SK-N-MC (cell line): Measurements from ENCODE around the gene SLC24A5.

Experiments
- DNase-seq: peaks from one replicate; pipeline ENCODE4 v3.0.0-alpha.2; 2011; ENCODE audit warnings: low read depth, low spot score
- H3K27ac ChIP-seq: fragments of 200-600 bp; sonication (generic); 2 replicates; pipeline ENCODE4 v1.5.1; 2016; ENCODE audit warnings: mixed run types
- H3K36me3 ChIP-seq: fragments of 200-600 bp; sonication (generic); 2 replicates; pipeline ENCODE4 v1.6.1; 2017; ENCODE audit warnings: antibody characterized with exemption, low read length, mixed read lengths; ENCODE audit not compliant: insufficient read depth
- H3K4me3 ChIP-seq: fragments of 200-600 bp; sonication (generic); 2 replicates; pipeline ENCODE4 v1.5.1; 2016
- H3K9ac ChIP-seq: fragments of 200-600 bp; sonication (generic); 2 replicates; pipeline ENCODE4 v1.8.0; 2017; ENCODE audit warnings: mixed run types, mixed read lengths; ENCODE audit not compliant: insufficient read length
- H3K9me3 ChIP-seq: fragments of 200-600 bp; sonication (generic); 2 replicates; pipeline ENCODE4 v1.6.1; 2017; ENCODE audit warnings: low read depth, mild to moderate bottlenecking, antibody characterized with exemption, low read length, moderate library complexity, mixed read lengths
- EZH2 ChIP-seq: fragments of 200-600 bp; sonication (generic); IDR thresholded peaks from one replicate; pipeline ENCODE4 v1.6.1; 2017; ENCODE audit warnings: antibody characterized with exemption
- FOXP2 ChIP-seq: optimal IDR thresholded peaks from 2 replicates; pipeline ENCODE3; 2011; ENCODE audit warnings: mild to moderate bottlenecking, moderate library complexity; ENCODE audit not compliant: insufficient read depth; ENCODE audit errors: extremely low read length, control extremely low read depth
- POLR2AphosphoS5 ChIP-seq: IDR thresholded peaks from 2 replicates; pipeline ENCODE4 v1.6.1; 2012; ENCODE audit warnings: mild to moderate bottlenecking, low read depth, low read length, borderline replicate concordance

Gene SLC24A5

DNA sequence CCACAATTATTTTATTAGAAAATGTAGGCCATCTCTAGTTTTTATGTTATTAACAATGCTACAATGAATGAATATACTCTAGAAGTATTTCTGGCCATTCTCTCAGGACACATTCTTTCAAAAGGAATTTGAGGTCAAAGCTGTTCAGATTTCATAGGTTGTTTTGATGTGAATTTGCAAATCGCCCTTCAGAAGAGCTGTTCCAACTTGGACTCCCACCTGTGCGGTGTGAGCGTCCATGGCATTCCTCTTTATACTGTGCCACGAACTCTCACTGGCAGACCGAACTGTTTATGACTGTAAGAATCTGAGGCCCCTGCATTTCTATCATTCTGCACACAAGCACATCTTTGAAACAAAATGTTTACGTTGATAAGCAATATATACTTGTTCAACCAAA is 18.6 kb upstream of the SLC24A5 start:
- no peak for TF ChIP-seq EZH2
- no peak for TF ChIP-seq FOXP2
- TF ChIP-seq POLR2AphosphoS5: no peak
- no peak for DNase-seq

DNA sequence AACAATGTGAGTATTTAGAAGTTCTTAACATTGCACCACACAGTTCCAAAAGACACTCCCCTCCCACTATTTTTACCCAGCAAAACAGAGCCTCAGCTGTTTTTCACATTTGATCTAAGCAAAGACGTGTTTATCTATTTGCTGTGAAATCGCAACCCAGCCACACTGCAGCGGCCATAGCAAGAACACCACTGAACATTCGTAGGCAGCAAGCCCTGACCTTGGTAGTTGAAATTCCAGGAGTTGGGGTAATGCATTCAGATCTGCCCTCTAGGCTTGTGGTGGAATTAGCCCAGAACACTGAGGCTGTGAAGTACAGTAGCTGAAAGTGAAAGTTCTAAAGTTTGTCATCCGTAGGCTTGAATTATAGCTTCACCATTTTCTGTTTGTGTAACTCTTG is 17.1 kb upstream of the SLC24A5 start:
- Histone ChIP-seq H3K9ac (no peak overlapping the region), H3K4me3 (no peak overlapping the region), H3K36me3 (no peaks in the 10 kb centered on the region), H3K9me3 (no peaks in the 10 kb centered on the region), H3K27ac (no peak overlapping the region)
- DNase-seq: no peak
- no peak for TF ChIP-seq POLR2AphosphoS5
- no peak for TF ChIP-seq FOXP2
- no peak for TF ChIP-seq EZH2

More for the DNA sequence above, 18.6 kb upstream of the SLC24A5 start:
- Histone ChIP-seq H3K4me3 (no peak overlapping the region), H3K9me3 (no peaks in the 10 kb centered on the region), H3K27ac (no peak overlapping the region), H3K36me3 (no peaks in the 10 kb centered on the region), H3K9ac (no peak overlapping the region)

DNA sequence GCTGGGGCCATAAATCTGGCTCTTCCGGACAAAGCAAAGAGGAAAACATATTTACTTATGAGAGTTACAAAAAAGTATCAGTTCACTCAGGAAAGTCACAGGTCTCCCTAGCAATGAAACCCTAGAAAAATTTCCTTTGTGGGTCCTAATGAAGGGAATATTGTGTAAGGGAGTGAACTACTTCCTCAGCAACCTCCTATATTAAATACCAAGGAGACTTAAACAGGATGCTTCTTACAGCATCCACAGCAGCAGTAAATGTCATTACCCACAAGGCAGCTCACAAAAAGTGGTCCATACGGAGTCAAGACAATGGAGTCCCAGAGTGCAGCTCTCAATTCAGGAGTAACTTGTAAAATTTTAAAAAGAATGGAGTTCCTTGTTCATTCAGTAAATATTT is 14.9 kb upstream of the SLC24A5 start:
- no peak for DNase-seq
- H3K9ac ChIP-seq: no peak overlapping the region
- H3K4me3 ChIP-seq: no peak overlapping the region
- no peak for TF ChIP-seq EZH2
- no peak for TF ChIP-seq FOXP2
- TF ChIP-seq POLR2AphosphoS5: no peak
- no peaks in the 10 kb centered on the region for H3K9me3 ChIP-seq
- no peak overlapping the region for H3K27ac ChIP-seq
- no peaks in the 10 kb centered on the region for H3K36me3 ChIP-seq

DNA sequence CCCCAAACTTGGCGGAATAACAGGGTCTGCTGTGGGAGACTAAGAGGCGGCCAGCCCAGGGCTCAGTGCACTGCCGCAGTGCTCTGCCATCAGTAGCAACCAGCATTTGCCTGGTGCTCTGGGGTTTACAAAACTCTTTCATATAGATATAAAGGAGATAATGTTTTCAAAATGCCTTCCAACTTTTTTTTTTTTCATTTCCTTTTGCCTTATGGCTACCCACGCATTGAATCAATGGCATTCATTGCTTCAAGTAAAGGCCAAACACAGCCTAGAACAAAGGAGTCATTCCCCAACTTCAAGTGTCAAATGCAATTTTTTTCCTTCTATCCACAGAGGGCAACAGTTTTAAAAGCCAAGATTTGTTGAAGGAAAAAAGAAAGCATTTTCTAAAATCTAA is 11.6 kb upstream of the SLC24A5 start:
- Histone ChIP-seq H3K36me3 (no peaks in the 10 kb centered on the region), H3K9ac (no peak overlapping the region), H3K27ac (no peak overlapping the region), H3K9me3 (no peaks in the 10 kb centered on the region), H3K4me3 (no peak overlapping the region)
- TF ChIP-seq FOXP2 (no peak), POLR2AphosphoS5 (no peak), EZH2 (no peak)
- DNase-seq: no peak

DNA sequence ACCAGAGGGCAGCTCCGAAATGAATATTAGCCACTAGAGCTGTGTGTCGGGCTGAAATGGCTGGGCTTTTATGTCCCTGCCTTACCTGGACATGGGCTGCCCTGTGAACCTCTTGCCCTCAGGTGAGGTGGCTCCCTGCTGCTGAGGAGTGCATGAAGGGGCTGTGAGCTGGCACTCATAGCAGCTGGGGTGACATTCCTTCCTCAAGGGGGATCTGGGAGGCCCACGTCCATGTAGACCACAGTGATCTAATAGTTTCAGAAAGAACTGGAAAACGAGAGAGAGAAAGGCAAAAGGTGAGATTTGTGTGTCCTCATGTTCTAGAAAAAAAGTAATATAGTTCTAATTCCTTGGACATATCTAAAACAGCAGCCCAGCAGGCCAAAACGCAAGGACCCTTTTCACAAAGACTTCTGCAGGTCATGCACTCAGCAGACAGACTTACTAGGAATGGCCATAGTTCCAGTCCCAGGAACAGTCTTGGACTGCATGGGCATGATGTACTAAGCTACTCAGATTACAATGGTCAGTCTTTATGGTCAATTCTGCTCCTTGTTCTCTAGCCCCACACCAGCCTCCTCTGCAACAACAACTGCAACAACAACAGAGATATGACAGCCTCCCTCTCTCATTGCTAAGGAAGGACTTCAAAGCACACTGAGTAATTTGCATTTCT is 10.8 kb upstream of the SLC24A5 start:
- no peak overlapping the region for H3K9ac ChIP-seq
- TF ChIP-seq POLR2AphosphoS5: no peak
- H3K36me3 ChIP-seq: no peaks in the 10 kb centered on the region
- no peak overlapping the region for H3K27ac ChIP-seq
- DNase-seq: no peak
- H3K4me3 ChIP-seq: no peak overlapping the region
- H3K9me3 ChIP-seq: no peaks in the 10 kb centered on the region

DNA sequence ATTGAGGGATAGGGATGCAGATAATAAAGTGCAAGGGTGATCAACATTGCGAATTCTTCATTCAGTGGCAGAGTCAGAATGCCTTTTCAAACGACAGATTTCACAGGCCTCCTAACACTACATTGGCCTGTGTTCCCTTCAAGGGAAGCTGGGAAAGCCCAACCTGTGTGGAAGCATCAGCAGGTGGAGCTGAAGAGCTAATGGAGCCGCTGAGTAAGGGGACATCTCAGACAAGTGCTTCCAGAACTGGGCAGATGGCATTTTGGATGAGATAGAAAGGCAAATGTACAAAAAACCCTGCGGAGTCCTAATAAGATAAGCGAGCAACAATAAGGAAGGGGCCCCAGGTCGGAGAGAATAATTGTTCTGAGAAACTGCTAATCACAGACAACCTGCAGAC is 8.5 kb upstream of the SLC24A5 start:
- Histone ChIP-seq H3K27ac (no peak overlapping the region), H3K9me3 (no peaks in the 10 kb centered on the region), H3K9ac (no peak overlapping the region), H3K4me3 (no peak overlapping the region), H3K36me3 (no peaks in the 10 kb centered on the region)
- TF ChIP-seq FOXP2 (no peak), POLR2AphosphoS5 (no peak)
- no peak for DNase-seq

DNA sequence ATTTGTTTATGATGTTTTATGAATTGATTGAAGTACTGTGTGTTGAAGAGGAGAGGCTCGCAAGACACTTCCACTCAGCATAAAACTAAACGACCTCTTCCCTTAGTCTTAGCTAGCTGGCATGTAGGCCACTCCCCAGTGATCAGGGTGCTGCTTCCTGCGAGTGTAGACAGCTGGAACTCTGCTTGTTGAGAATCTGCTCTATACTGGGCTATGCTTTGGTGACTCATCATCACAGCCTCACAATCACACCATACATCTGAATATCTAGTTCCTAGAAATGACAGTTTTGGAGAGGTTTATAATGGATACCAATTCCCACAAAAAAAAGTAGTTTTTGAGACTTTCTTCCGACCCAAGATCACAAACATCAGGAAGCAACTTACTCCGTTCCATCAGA is 1.5 kb upstream of the SLC24A5 start:
- H3K9ac ChIP-seq: no peak overlapping the region
- H3K36me3 ChIP-seq: no peaks in the 10 kb centered on the region
- TF ChIP-seq EZH2: no peak
- TF ChIP-seq FOXP2: no peak
- TF ChIP-seq POLR2AphosphoS5: no peak
- H3K4me3 ChIP-seq: no peak overlapping the region
- no peak for DNase-seq
- no peak overlapping the region for H3K27ac ChIP-seq
- no peaks in the 10 kb centered on the region for H3K9me3 ChIP-seq

DNA sequence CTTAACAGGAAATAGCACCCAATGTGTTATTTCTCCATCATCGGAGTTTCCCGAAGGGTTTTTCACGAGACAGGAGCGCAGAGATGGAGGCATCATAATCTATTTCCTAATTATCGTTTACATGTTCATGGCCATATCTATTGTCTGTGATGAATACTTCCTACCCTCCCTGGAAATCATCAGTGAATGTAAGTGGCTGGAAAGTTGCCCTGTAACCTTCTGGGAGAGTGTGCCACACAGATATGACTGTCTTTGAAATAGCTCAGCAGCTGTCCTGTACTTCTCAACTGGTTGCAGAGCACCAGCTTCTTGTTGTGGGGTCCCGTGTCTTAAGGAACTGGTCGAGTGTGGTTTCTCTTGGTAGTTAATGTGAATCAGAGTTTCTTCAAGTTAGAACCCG is 1.1 kb downstream of the SLC24A5 start:
- H3K27ac ChIP-seq: no peak overlapping the region

DNA sequence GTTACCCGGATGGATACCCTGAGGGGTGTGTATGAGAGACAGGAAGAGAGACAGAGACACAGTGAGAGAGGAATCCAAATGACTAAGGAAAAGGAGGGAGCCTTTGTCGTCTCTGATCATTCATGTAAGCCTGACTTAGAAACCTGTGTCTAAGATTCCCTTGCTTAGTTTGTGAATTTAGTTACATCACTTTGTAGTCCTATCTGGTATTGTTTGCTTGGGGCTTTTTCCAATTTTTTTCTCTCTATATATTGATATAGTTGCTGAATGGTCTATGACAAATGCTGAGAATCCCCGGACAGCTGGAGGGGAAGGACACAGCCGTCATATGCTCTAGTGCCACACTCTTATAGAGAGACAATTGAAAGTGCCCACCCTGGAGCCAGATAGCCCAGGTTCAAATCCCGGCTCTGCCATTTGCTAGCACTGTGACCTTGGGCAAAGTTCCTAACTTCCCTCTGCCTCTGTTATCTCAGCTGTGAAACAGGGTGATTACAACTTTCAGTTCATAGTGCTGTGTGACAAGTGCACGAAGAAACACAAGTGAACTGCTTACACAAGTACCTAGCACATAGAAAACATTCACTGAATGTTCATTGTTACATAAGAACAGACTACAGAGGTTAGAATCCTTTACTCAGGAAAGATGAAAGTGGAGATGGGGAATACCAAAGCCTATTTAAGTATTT is 6.0 kb downstream of the SLC24A5 start:
- H3K36me3 ChIP-seq: no peaks in the 10 kb centered on the region
- DNase-seq: no peak
- no peak overlapping the region for H3K27ac ChIP-seq
- no peak overlapping the region for H3K9ac ChIP-seq
- no peaks in the 10 kb centered on the region for H3K9me3 ChIP-seq
- no peak overlapping the region for H3K4me3 ChIP-seq
- no peak for TF ChIP-seq POLR2AphosphoS5
- TF ChIP-seq EZH2: no peak
- TF ChIP-seq FOXP2: no peak

More for the DNA sequence above, 1.1 kb downstream of the SLC24A5 start:
- Histone ChIP-seq H3K4me3 (no peak overlapping the region), H3K9ac (no peak overlapping the region), H3K36me3 (no peaks in the 10 kb centered on the region), H3K9me3 (no peaks in the 10 kb centered on the region)
- DNase-seq: no peak
- TF ChIP-seq FOXP2 (no peak), EZH2 (no peak), POLR2AphosphoS5 (no peak)

DNA sequence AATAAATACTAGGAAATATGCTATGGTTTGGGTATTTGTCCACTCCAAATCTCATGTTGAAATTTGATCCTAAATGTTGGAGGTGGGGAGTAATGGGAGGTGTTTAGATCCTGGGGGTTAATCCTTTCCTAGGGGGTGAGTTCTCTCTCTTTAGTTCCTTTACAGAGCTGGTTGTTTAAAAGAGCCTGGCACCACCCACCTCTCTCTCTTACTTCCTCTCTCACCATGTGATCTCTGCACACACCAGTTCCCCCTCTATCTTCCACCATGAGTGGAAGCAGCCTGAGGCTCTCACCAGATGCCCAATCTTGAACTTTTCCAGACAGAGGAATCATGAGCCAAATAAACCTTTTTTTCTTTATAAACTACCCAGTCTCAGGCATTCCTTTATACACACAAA is 10.5 kb downstream of the SLC24A5 start:
- no peak for TF ChIP-seq POLR2AphosphoS5
- no peak for TF ChIP-seq FOXP2
- no peak for TF ChIP-seq EZH2
- Histone ChIP-seq H3K9ac (no peak overlapping the region), H3K4me3 (no peak overlapping the region), H3K9me3 (no peaks in the 10 kb centered on the region), H3K27ac (no peak overlapping the region), H3K36me3 (no peaks in the 10 kb centered on the region)
- DNase-seq: no peak
